K562 (cell line): ENCODE results near the gene IL36RN. TPM values are rescaled to one million over a fixed set of nuclear protein-coding genes. Genes with fewer than 3 reads are reported as not detected.
A peak's percentile ranks its signal among the peaks of the same experiment; 100 is the strongest.

ENCODE experiments used
- ATAC-seq: fragments of 200-7000 bp; cut with Tn5 transposase; 3 replicates; pipeline ENCODE4 v1.9.1; 2020; ENCODE audit warnings: moderate library complexity
- BruUV-seq: library from RNA; stranded (reverse); fragments of 400-500 nt; replicated peaks from 2 replicates; lab custom pipeline; 2021; lab: Mats Ljungman, UMichigan
- CTCF ChIA-PET: fragments of 300-600 bp; formaldehyde crosslinking; extraction: SDS; loops from one replicate; lab custom pipeline; 2021; ENCODE audit warnings: low intra/inter-chr PET ratio; lab: Yijun Ruan, JAX
- POLR2A ChIA-PET: fragments of 300-600, 350-650 bp; sonication (Branson Sonifier 250); formaldehyde crosslinking; extraction: SDS; loops from one replicate; lab custom pipeline; 2021; ENCODE audit warnings: antibody characterized with exemption, inconsistent platforms; lab: Yijun Ruan, JAX
- DNase-seq, 4 experiments: peaks; one replicate each; pipeline versions ENCODE4 v3.0.0 to v3.0.0-alpha.2; 2011 to 2018; ENCODE audit warnings: low spot score in 3 of 4, mixed read lengths in 3 of 4; ENCODE audit errors: extremely low read depth in 1 of 4
- FAIRE-seq: peaks from 2 replicates; lab custom pipeline; 2011; peaks lifted over from hg19 to GRCh38; lab: Jason Lieb, UNC
- H2AFZ ChIP-seq: 2 replicates; pipeline ENCODE4 v1.6.0; 2011; ENCODE audit warnings: low read depth, low read length, control low read depth, inconsistent platforms
- H3K27ac ChIP-seq: fragments of 200-600 bp; 3 replicates; pipeline ENCODE4 v1.8.0; 2011; ENCODE audit warnings: low read depth, mild to moderate bottlenecking, control low read depth, inconsistent platforms, low read length, moderate library complexity, mixed read lengths; ENCODE audit errors: extremely low read depth
- H3K27me3 ChIP-seq, 2 experiments: fragments of 300-600 bp in 1 of 2; 2 replicates in 1 of 2; 3 replicates in 1 of 2; pipeline versions ENCODE4 v1.6.0 to v1.8.0; 2011; ENCODE audit warnings: inconsistent platforms in 2 of 2, low read length in 2 of 2, mild to moderate bottlenecking in 1 of 2, mixed read lengths in 1 of 2, moderate library complexity in 1 of 2; ENCODE audit not compliant: control insufficient read depth in 2 of 2, insufficient read depth in 2 of 2
- H3K36me3 ChIP-seq: fragments of 300-600 bp; 3 replicates; pipeline ENCODE4 v1.8.0; 2011; ENCODE audit warnings: mild to moderate bottlenecking, low read length, inconsistent platforms; ENCODE audit not compliant: control insufficient read depth, insufficient read depth
- H3K4me1 ChIP-seq, 2 experiments: fragments of 200-600 bp in 1 of 2; replicated peaks in 1 of 2; 2 replicates in 1 of 2; 3 replicates in 1 of 2; pipeline versions ENCODE4 v1.5.1 to v1.8.0; 2011; ENCODE audit warnings: inconsistent platforms in 2 of 2, low read length in 2 of 2, mild to moderate bottlenecking in 1 of 2, mixed read lengths in 1 of 2, moderate library complexity in 1 of 2; ENCODE audit not compliant: control insufficient read depth in 2 of 2, insufficient read depth in 2 of 2
- H3K4me2 ChIP-seq: 2 replicates; pipeline ENCODE4 v1.6.1; 2011; ENCODE audit warnings: low read length, control low read depth, inconsistent platforms, mixed read lengths; ENCODE audit not compliant: insufficient read depth
- H3K4me3 ChIP-seq: fragments of 200-600 bp; sonication (generic), shearing (Covaris generic); 2 replicates; pipeline ENCODE4 v1.5.1; 2016; ENCODE audit warnings: control low read depth, inconsistent platforms
- H3K79me2 ChIP-seq: fragments of 200-600 bp; 3 replicates; pipeline ENCODE4 v1.8.0; 2011; ENCODE audit warnings: low read length, inconsistent platforms; ENCODE audit not compliant: control insufficient read depth, insufficient read depth
- H3K9ac ChIP-seq, 2 experiments: 2 replicates each; pipeline versions ENCODE4 v1.6.0 to v1.6.1; 2011; ENCODE audit warnings: low read depth in 2 of 2, low read length in 2 of 2, control low read depth in 1 of 2, inconsistent platforms in 1 of 2, mild to moderate bottlenecking in 1 of 2, mixed read lengths in 1 of 2; ENCODE audit not compliant: insufficient read depth in 1 of 2
- H3K9me1 ChIP-seq: one replicate; pipeline ENCODE4 v1.6.0; 2011; ENCODE audit warnings: inconsistent platforms, mild to moderate bottlenecking, low read length, moderate library complexity; ENCODE audit not compliant: control insufficient read depth, insufficient read depth
- H3K9me3 ChIP-seq: replicated peaks from 2 replicates; pipeline ENCODE4 v1.5.1; 2011; ENCODE audit warnings: low read depth, low read length, inconsistent platforms; ENCODE audit not compliant: control insufficient read depth, insufficient read depth
- H4K20me1 ChIP-seq: replicated peaks from 2 replicates; pipeline ENCODE4 v1.6.1; 2011; ENCODE audit warnings: low read length, inconsistent platforms, mixed read lengths; ENCODE audit not compliant: control insufficient read depth, insufficient read depth
- C11orf30 ChIP-seq: fragments of 450-650 bp; IDR thresholded peaks from 2 replicates; pipeline ENCODE4 v1.6.1; 2016; ENCODE audit warnings: low read depth, mild to moderate bottlenecking
- FOS ChIP-seq: IDR thresholded peaks from 3 replicates; pipeline ENCODE4 v1.6.1; 2011; ENCODE audit not compliant: insufficient read length; ENCODE audit errors: extremely low read depth
- FOSL1 ChIP-seq: fragments of 200-800 bp; sonication (Bioruptor generic); conservative IDR thresholded peaks from 2 replicates; pipeline ENCODE4 v1.6.1; 2016; ENCODE audit warnings: missing genetic modification characterization, missing compliant biosample characterization
- KLF10 ChIP-seq: fragments of 250-450 bp; sonication (Bioruptor Pico); IDR thresholded peaks from 2 replicates; pipeline ENCODE4 v1.6.1; 2021; ENCODE audit warnings: matching md5 sums
- MAFF ChIP-seq: IDR thresholded peaks from 2 replicates; pipeline ENCODE4 v1.6.1; 2012; ENCODE audit warnings: low read length, improper control_type of control experiment
- MAFG ChIP-seq: fragments of 450-650 bp; conservative IDR thresholded peaks from 2 replicates; pipeline ENCODE4 v1.6.1; 2016; ENCODE audit warnings: missing genetic modification characterization, missing compliant biosample characterization
- MAFK ChIP-seq: IDR thresholded peaks from 2 replicates; pipeline ENCODE4 v1.6.1; 2011; ENCODE audit warnings: low read length, improper control_type of control experiment
- RBM39 ChIP-seq: fragments of 200-400 bp; formaldehyde crosslinking; optimal IDR thresholded peaks from 2 replicates; pipeline ENCODE3; 2018; ENCODE audit warnings: low read depth, low read length
- ZNF316 ChIP-seq: fragments of 450-650 bp; IDR thresholded peaks from 2 replicates; pipeline ENCODE4 v1.6.1; 2016
- WGBS: fragments of 100-300 bp; shearing (Covaris generic); methylation state at CpG from one replicate; pipeline ENCODE4 v1.1.6; 2016; ENCODE audit warnings: low coverage, mixed read lengths; ENCODE audit not compliant: insufficient coverage; ENCODE audit errors: missing lambda C conversion rate; 5-methylcytosine and 5-hydroxymethylcytosine counted together
- in situ Hi-C: fragments of 300-500 bp; cut with MboI; formaldehyde crosslinking; loops from 4 replicates; pipeline ENCODE4 v1.15.0; 2018; ENCODE audit warnings: inconsistent platforms, mixed read lengths
- intact Hi-C: fragments of 100-400 bp; cut with micrococcal nuclease; formaldehyde crosslinking; loops from 2 replicates; pipeline ENCODE4 v1.14.2; 2022
- polyA plus RNA-seq, 8 experiments: library from polyadenylated mRNA; depleted of rRNA in 4 of 8; stranded (reverse) in 5 of 8; unstranded in 3 of 8; fragments of >200 nt; fragmentation: Nextera tagmentation in 2 of 8; fragmentation: Illumina TruSeq in 1 of 8; extraction: Ambion mirVana in 2 of 8; extraction: Trizol in 1 of 8; gene quantifications; 2 replicates each; pipeline versions ENCODE4 v1.2.1 to v1.2.3, GENCODE V29; 2011 to 2014; ENCODE audit warnings: inconsistent platforms in 1 of 8, missing spikeins in 1 of 8
- total RNA-seq, 7 experiments: library from RNA; depleted of rRNA in 6 of 7; stranded (reverse); fragments of >200 nt in 6 of 7; fragmentation: Illumina TruSeq in 2 of 7; extraction: Trizol in 2 of 7; gene quantifications; 2 replicates each; pipeline versions ENCODE4 v1.2.1 to v1.2.3, GENCODE V29; 2011 to 2021; ENCODE audit warnings: low replicate concordance in 1 of 7
- TF ChIP-seq, protein P1 (sequence below), 3 experiments: IDR thresholded peaks in 2 of 3; conservative IDR thresholded peaks in 1 of 3; 2 replicates each; pipeline ENCODE4 v1.5.1; 2011 to 2012; ENCODE audit warnings: low read length in 3 of 3, mild to moderate bottlenecking in 3 of 3, control low read depth in 2 of 3, improper control_type of control experiment in 1 of 3, inconsistent platforms in 1 of 3, low read depth in 1 of 3, mixed read lengths in 1 of 3, moderate library complexity in 1 of 3; ENCODE audit not compliant: insufficient read depth in 2 of 3
- TF ChIP-seq, protein P2 (sequence below): fragments of 250-450 bp; sonication (Bioruptor Pico); IDR thresholded peaks from 2 replicates; pipeline ENCODE4 v1.8.0; 2021; ENCODE audit warnings: borderline replicate concordance, mild to moderate bottlenecking, moderate library complexity; ENCODE audit not compliant: poor library complexity, severe bottlenecking

IL36RN gene
- total and polyA plus RNA-seq, 9 of the 15 experiments (the other 6 are each of a cell fraction or from before 2014, with no cell fraction given), result not detected

DNA sequence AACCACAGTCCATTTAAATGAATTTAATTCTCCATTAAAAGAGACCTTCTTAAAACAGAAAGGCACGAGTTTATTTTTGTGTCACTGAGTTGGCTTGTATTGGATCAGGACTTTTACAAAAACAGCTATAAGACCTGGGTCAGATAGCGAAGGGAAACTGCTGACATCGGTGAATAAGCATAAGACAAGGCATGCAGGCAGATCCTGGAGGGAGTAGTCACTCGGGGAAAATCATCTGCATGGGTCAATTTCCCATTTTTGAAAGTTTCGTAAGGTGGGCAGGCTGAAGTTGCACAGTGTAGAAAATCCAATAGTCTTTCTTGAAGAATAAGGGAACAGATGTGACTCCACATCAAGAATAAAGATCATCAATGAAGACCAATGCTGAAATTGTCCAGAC, 19.3 kb upstream of the IL36RN start:
- peak; percentile 91 for TF ChIP-seq MAFG (tag)
- TF ChIP-seq, protein P1, sequence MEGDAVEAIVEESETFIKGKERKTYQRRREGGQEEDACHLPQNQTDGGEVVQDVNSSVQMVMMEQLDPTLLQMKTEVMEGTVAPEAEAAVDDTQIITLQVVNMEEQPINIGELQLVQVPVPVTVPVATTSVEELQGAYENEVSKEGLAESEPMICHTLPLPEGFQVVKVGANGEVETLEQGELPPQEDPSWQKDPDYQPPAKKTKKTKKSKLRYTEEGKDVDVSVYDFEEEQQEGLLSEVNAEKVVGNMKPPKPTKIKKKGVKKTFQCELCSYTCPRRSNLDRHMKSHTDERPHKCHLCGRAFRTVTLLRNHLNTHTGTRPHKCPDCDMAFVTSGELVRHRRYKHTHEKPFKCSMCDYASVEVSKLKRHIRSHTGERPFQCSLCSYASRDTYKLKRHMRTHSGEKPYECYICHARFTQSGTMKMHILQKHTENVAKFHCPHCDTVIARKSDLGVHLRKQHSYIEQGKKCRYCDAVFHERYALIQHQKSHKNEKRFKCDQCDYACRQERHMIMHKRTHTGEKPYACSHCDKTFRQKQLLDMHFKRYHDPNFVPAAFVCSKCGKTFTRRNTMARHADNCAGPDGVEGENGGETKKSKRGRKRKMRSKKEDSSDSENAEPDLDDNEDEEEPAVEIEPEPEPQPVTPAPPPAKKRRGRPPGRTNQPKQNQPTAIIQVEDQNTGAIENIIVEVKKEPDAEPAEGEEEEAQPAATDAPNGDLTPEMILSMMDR (IDR thresholded peaks at IDR 0.05 in 2 of 3, conservative IDR thresholded peaks at IDR 0.05 in 1 of 3; ENCODE audit: insufficient read depth in 2 of 3, low read depth in 1 of 3, low read length in 3 of 3), result no peak
- TF ChIP-seq MAFK, result peak; percentile 63
- 0 out of 2 replicates have a peak, but pooled peaks have one; percentile 21 for TF ChIP-seq FOSL1
- TF ChIP-seq FOS, result no peak
- TF ChIP-seq MAFF, result peak; percentile 65
- TF ChIP-seq C11orf30, result peak; percentile 84
- TF ChIP-seq RBM39, result no peak
- TF ChIP-seq, protein P2, sequence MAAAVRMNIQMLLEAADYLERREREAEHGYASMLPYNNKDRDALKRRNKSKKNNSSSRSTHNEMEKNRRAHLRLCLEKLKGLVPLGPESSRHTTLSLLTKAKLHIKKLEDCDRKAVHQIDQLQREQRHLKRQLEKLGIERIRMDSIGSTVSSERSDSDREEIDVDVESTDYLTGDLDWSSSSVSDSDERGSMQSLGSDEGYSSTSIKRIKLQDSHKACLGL, result no peak
- no peak for TF ChIP-seq KLF10
- peak; percentile 84 for TF ChIP-seq ZNF316
- Histone ChIP-seq H3K36me3 (no peaks in the 10 kb centered on the region), H3K9ac (no peak overlapping the region), H3K27ac (no peak overlapping the region), H3K27me3 (no peaks in the 10 kb centered on the region), H3K4me2 (no peak overlapping the region), H4K20me1 (no peaks in the 10 kb centered on the region), H3K79me2 (no peaks in the 10 kb centered on the region), H3K9me3 (no peaks in the 10 kb centered on the region), H3K4me3 (no peak overlapping the region), H3K4me1 (peaks cover 0 to under 1% of the 10 kb centered on the region in 2 experiments; a peak in 2 of 5 replicates), H2AFZ (no peak overlapping the region), H3K9me1 (no peaks in the 10 kb centered on the region)
- in situ Hi-C loops (no loop called here), intact Hi-C loops (no loop called here)
- ChIA-PET CTCF (no interaction called here), POLR2A (no interaction called here)
- ATAC-seq, result no peak
- WGBS, result 8% methylated on average over 5 of the region's 5 CpGs
- no TSS peak for BruUV-seq
- DNase-seq, result no peak
- FAIRE-seq, result no peak
